ENCODE results near the gene PSORS1C2.
"Not testable (repeated sequence)": the region's sequence is repeated elsewhere in the genome, so short reads cannot be mapped to it uniquely, and the experiment has no call there.

PSORS1C2 gene

DNA sequence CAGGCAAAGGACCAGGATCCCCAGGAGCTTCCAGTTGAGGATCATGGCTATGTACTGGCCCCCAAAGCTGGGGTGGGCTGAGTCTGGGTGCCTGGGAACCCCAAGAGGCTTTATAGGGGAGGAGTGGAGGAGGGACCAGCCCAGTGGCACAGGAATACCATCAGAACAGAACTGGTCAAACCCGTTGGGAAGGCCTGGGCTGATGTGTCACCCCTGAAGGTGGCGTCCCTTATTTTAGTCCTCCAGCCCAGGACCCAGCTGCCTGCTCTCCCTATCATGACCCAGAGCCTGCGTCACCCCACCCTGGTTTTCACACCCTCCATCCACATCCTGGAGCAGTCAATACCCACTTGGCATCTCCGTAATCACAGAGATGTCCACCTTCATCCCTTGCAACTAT is at the start of gene PSORS1C2:
Gene PSORS1C2 (minus strand): TSS at position 85 of the 400 bp plus-strand sequence. CDS start 40 bp downstream, at position 45.
- DNase-seq = no peak

GRCh38 chr6:31187780-31188194 is 48.9 kb upstream of the PSORS1C2 start:
- no peak for DNase-seq

DNA sequence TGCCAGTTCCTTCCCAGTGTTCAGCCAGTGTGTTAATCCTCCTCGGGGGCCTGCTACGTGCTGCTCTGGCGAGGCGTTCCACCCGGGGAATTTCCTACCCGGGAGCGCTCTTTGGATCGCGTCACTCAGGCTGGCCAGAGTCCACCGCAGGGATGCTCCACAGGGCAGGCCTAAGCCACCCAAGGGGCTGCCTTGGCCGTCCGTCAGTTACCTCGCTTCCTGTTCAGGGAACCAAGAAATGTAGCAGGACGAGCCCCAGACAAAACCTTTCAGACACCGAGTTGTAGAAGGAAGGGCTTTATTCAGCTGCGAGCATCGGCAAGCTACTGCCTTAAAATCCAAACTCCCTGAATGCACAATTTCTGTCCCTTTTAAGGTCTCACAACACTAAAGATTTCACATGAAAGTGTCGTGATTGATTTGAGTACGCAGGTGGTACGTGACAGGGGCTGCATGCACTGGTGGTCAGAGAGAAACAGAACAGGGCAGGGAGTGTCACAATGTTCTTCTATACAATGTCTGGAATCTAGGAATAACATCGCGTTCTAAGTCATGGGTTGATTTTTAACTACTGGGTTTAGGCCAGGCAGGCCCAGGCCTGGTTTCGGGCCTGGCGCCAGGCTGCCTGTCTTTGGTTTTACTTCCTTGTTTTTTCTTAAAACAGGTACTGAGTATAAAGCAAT is 47.3 kb upstream of the PSORS1C2 start:
- no peak for DNase-seq

DNA sequence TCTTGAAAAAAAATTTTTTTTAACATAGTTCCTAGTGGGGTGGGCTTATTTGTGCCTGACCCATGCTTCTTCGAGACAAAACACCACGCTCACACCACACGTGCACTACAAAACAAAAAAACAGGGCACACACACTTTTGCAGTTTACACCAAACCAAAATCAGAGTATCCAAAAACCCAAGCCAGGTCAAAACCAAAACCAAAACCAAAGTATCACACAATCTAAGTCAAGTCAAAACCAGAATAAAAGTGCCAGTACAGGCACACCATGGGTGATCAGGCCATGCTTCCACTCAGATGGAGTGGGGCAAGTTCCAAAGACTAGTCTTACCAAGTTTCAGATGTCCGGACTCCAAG is 46.8 kb upstream of the PSORS1C2 start:
- not testable (repeated sequence) for DNase-seq

- DNase-seq = not testable (repeated sequence)
These were observed 45.0 kb upstream of the PSORS1C2 start for GRCh38 chr6:31183859-31184258.

GRCh38 chr6:31183287-31183686 is 44.4 kb upstream of the PSORS1C2 start:
- DNase-seq = not testable (repeated sequence)

DNA sequence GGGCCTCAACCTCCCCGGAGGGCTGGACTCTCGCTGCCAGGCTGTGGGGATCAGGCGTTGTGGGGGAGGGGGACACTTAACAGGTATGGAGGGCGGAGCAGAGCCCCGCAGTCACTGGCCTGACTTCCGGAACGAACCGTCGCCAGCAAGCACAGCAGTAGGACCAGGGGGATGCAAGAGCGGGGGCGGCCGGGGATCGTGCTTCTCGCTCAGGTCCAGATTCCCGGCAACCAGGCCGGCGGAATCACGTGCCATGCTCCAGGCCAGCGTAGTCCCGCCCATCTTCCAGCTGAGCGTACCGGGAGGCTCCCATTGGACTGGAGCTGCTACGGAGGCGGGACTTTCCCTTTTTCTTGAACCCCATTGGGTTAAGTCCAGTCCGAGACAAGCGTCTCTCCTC is 41.6 kb upstream of the PSORS1C2 start:
- DNase-seq = peak; percentile 87

DNA sequence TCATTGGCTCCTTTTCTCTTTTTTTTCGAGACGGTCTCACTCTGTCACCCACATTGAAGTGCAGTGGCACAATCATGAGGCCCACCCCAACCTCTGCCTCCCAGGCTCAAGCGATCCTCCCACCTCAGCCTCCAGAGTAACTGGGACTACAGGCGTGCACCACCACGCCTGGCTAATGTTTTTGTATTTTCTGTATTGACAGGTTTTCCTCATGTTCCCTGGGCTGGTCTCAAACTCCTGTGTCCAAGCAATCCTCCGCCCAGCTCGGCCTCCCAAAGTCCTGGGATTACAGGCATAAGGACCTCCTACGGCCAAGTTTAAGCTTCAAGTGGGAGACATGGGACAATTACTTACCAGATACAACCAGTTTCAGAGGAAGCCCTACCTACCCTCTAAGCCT is 41.0 kb upstream of the PSORS1C2 start:
- DNase-seq = no peak

- no peak for DNase-seq
These were observed 40.1 kb upstream of the PSORS1C2 start for GRCh38 chr6:31179042-31179386.

GRCh38 chr6:31178143-31179041 is 39.5 kb upstream of the PSORS1C2 start:
- DNase-seq = no peak

- DNase-seq = peak; percentile 58
These were observed 37.1 kb upstream of the PSORS1C2 start for GRCh38 chr6:31175971-31176370.

DNA sequence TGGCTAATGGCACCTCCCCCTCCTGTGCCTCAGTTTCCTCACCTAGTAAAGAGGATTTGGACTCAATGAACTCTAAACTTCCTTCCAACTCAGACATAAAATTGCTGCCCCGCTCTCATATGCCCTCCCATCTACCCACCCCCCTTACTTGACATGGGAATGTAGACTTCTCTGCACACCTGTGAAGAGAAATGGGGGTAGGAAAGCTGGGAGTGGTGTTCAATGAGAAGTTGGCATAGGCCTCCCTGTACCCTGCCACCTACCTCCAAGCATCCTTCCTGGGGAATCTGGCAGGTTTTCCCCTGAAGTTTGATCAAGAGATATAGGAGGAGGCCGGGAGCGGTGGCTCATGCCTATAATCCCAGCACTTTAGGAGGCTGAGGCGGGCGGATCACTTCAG is 35.5 kb upstream of the PSORS1C2 start:
- DNase-seq = no peak

DNA sequence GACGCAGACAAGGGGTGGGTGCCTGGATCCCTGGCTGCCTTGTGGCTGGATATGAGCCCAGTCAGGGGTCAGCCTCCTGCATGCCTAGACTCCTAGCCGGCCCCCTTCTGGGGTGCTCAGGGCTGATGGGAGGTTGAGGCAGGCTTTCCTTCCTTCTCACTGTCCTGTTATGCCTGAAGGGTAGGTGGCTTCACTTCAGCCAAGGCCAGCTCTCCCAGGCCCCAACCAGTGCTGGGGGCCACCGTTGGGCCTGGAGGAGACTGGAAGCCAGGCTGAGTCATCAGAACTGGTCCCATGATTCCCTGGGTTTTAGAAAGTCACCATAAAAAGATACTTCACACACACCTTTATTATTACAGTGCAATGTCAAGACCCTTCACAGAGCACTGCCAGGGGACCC is 34.5 kb upstream of the PSORS1C2 start:
- DNase-seq = no peak

DNA sequence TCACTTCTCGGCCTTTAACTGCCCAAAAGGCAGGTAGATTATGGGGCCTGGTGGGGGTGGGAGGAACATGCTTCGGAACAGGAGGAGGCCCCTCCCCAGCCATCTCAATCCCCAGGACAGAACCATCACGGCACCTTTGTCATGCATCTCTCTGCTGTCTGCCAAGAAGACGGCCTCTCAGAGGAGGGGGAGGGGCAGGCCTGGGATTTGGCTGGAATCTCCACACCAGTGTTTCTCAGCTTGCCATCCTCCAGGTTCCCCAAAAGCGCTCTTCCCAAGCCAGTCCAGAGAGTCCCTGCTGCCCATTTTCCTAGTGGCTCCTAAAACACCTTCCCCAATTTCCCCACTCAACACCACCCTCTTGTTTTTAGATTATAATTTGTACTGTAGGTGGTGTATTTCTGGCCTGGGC is 34.1 kb upstream of the PSORS1C2 start:
- no peak for DNase-seq

- no peak for DNase-seq
These were observed 33.4 kb upstream of the PSORS1C2 start for GRCh38 chr6:31171931-31172905.

GRCh38 chr6:31170987-31171671 is 32.3 kb upstream of the PSORS1C2 start:
- no peak for DNase-seq

DNA sequence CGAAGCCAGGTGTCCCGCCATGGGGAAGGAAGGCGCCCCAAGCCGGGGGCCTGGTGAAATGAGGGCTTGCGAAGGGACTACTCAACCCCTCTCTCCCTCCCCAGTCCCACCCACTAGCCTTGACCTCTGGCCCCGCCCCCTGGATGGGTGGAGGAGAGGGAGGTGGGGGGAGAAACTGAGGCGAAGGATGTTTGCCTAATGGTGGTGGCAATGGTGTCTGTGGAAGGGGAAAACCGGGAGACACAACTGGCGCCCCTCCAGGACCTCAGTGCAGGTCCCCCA is 31.7 kb upstream of the PSORS1C2 start, which contains the start of gene POU5F1:
Gene POU5F1 (minus strand): TSS at position 83 of the 282 bp plus-strand sequence. CDS start 62 bp downstream, at position 21.
- DNase-seq = no peak

GRCh38 chr6:31169858-31170599 is 31.2 kb upstream of the PSORS1C2 start:
- DNase-seq = not testable (repeated sequence)

DNA sequence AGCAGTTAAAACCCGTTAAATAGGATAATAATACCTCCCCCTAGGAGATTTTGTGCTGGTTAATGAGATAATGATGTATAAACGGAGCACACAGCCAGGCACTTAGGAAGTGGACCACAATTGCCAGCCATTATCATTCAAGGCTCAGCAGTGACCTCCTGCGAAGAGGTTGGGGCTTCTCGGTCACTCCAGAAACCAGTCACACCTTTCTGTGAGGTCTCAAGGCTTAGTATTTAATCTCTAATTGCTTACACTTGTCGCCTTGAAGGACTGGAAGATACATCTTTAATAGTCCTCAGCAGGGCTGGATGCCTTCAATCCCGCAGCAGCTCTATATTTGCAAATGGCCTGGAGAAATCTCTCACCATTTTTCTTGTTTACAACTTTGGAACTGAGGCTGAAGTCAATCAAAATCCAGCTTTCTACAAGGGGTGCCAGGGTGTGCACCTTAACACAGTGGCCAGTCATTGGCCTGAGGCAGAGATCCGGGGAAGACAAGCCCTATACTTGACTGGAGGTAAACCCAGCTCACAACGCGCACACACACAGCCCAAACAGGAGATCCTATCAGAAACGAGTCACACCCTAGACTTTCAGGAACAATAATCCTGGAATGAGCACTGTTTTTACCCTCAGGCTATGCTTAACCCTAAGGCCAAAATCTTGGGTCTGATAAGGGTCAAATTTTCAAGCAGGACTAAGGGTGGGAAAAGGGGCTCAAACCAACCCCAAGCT is 30.4 kb upstream of the PSORS1C2 start:
- DNase-seq = no peak

- no peak for DNase-seq
These were observed 29.7 kb upstream of the PSORS1C2 start for GRCh38 chr6:31168606-31169005.

DNA sequence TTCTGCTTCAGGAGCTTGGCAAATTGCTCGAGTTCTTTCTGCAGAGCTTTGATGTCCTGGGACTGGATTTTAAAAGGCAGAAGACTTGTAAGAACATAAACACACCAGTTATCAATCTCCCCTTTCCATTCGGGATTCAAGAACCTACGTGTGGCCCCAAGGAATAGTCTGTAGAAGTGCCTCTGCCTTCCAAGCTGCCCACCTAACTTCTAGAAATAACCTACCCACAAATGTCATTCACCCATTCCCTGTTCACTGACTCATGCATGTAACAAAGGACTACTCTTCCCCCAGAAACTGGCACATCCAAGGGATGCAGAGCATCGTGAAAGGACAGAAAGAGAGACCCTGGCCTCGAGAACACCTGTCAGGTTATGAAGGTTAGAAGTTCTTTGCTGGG is 27.1 kb upstream of the PSORS1C2 start:
- DNase-seq = no peak
